ENCODE data around the gene NUDT17.

The NUDT17 gene

DNA sequence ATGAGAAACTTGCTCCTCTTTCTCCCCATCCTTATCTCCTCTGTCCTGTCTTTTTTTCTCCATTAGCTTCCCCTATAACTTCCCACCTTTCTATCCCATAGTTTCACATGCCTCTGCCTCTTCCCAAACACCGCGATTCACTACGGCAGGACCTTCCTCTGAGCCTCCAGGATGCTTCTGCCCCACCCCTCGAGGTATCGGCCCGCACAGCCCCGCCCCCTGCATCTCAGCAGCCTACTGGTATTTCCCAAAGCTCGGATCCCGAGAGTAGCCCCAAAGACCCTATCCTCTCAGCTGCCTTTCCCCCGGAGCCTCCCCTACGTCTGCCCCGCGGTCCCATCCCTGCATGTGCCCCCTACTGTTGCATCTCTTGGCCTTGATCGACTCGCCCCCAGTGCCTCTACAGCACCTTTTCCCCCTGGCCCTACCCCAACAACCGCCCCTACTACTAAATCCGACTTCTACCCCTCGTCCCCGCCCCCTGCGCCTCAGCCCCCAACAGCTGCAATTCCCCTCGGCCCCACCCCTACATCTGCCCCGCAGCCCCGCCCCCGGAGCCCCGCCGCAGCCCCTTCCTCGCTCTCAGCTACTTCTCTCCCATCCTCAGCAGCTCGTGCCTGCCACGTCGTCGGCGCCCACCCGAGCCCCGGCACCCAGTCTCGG is 12.9 kb downstream of the NUDT17 start:
- H3K9me3 ChIP-seq (ENCODE audit: control insufficient read depth, insufficient read depth, low read depth, low read length): no peaks in the 10 kb centered on the region
- peak overlapping the region; percentile 65; the same call in 1 of the 2 replicates for H3K27ac ChIP-seq (ENCODE audit: extremely low read depth, low read depth, low read length)
- H3K4me1 ChIP-seq (ENCODE audit: control insufficient read depth, insufficient read depth, low read length): no peaks in the 10 kb centered on the region
- ChIA-PET CTCF (interaction anchor here (0.8 to 9.6 kb wide), 8 partner anchors 12 to 174 kb away, joined by 3 to 190 read pairs (median 5); partner anchors contain the start of genes ITGA10 and NUDT17), POLR2A (interaction anchor here (0.6 to 4.6 kb wide), 25 partner anchors 11 to 577 kb away, joined by 3 to 127 read pairs (median 5); partner anchors contain the start of genes ANKRD34A, LIX1L, NUDT17 and POLR3C)
- peak overlapping the region; percentile 68 for H3K4me3 ChIP-seq (ENCODE audit: low read depth, low read length)
- H3K36me3 ChIP-seq (ENCODE audit: control insufficient read depth in 2 of 2, insufficient read depth in 1 of 2, low read length in 2 of 2): peaks cover 4 to 37% of the 10 kb centered on the region in 2 experiments
- no peak for TF ChIP-seq ZBTB11 (tag by site-specific recombination; conservative IDR thresholded peaks at IDR 0.05; ENCODE audit: low read depth)
- TF ChIP-seq TCF7L2 (IDR thresholded peaks at IDR 0.05; ENCODE audit: borderline replicate concordance, low read depth, low read length): no peak
- no peak for TF ChIP-seq KLF17 (tag by site-specific recombination; IDR thresholded peaks at IDR 0.05)
- no peak for TF ChIP-seq ZNF791 (tag by site-specific recombination; IDR thresholded peaks at IDR 0.05)
- no peak for TF ChIP-seq ZNF664 (tag by site-specific recombination; IDR thresholded peaks at IDR 0.05)
- peak; percentile 69 for TF ChIP-seq SETDB1 (IDR thresholded peaks at IDR 0.05; ENCODE audit: insufficient read length, low read length)
- TF ChIP-seq ZNF121 (tag by site-specific recombination; IDR thresholded peaks at IDR 0.05): no peak
- TF ChIP-seq ZNF501 (tag by site-specific recombination; IDR thresholded peaks at IDR 0.05): no peak
- TF ChIP-seq, protein P1, sequence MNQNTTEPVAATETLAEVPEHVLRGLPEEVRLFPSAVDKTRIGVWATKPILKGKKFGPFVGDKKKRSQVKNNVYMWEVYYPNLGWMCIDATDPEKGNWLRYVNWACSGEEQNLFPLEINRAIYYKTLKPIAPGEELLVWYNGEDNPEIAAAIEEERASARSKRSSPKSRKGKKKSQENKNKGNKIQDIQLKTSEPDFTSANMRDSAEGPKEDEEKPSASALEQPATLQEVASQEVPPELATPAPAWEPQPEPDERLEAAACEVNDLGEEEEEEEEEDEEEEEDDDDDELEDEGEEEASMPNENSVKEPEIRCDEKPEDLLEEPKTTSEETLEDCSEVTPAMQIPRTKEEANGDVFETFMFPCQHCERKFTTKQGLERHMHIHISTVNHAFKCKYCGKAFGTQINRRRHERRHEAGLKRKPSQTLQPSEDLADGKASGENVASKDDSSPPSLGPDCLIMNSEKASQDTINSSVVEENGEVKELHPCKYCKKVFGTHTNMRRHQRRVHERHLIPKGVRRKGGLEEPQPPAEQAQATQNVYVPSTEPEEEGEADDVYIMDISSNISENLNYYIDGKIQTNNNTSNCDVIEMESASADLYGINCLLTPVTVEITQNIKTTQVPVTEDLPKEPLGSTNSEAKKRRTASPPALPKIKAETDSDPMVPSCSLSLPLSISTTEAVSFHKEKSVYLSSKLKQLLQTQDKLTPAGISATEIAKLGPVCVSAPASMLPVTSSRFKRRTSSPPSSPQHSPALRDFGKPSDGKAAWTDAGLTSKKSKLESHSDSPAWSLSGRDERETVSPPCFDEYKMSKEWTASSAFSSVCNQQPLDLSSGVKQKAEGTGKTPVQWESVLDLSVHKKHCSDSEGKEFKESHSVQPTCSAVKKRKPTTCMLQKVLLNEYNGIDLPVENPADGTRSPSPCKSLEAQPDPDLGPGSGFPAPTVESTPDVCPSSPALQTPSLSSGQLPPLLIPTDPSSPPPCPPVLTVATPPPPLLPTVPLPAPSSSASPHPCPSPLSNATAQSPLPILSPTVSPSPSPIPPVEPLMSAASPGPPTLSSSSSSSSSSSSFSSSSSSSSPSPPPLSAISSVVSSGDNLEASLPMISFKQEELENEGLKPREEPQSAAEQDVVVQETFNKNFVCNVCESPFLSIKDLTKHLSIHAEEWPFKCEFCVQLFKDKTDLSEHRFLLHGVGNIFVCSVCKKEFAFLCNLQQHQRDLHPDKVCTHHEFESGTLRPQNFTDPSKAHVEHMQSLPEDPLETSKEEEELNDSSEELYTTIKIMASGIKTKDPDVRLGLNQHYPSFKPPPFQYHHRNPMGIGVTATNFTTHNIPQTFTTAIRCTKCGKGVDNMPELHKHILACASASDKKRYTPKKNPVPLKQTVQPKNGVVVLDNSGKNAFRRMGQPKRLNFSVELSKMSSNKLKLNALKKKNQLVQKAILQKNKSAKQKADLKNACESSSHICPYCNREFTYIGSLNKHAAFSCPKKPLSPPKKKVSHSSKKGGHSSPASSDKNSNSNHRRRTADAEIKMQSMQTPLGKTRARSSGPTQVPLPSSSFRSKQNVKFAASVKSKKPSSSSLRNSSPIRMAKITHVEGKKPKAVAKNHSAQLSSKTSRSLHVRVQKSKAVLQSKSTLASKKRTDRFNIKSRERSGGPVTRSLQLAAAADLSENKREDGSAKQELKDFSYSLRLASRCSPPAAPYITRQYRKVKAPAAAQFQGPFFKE (tag by site-specific recombination; IDR thresholded peaks at IDR 0.05; ENCODE audit: borderline replicate concordance): no peak
- no peak for TF ChIP-seq ZNF138 (tag by site-specific recombination; IDR thresholded peaks at IDR 0.05; ENCODE audit: borderline replicate concordance)
- TF ChIP-seq ZNF76 (tag by site-specific recombination; IDR thresholded peaks at IDR 0.05; ENCODE audit: borderline replicate concordance, low read depth): 0 out of 2 replicates have a peak, but pooled peaks have one; percentile 15
- TF ChIP-seq KLF9 (tag by site-specific recombination; IDR thresholded peaks at IDR 0.05; ENCODE audit: low read depth): peak; percentile 77
- 0 out of 2 replicates have a peak, but pooled peaks have one; percentile 28 for TF ChIP-seq SCRT2 (tag by site-specific recombination; IDR thresholded peaks at IDR 0.05)
- peak; percentile 17; the same call in 1 of the 2 replicates for TF ChIP-seq EGR2 (tag by site-specific recombination; IDR thresholded peaks at IDR 0.05; ENCODE audit: low read depth)
- no peak for TF ChIP-seq ZNF184 (tag by site-specific recombination; IDR thresholded peaks at IDR 0.05)
- no peak for TF ChIP-seq KLF7 (tag by site-specific recombination; IDR thresholded peaks at IDR 0.05; ENCODE audit: borderline replicate concordance)
- TF ChIP-seq ZSCAN4 (tag by site-specific recombination; IDR thresholded peaks at IDR 0.05): no peak
- no peak for TF ChIP-seq ZNF366 (tag by site-specific recombination; conservative IDR thresholded peaks at IDR 0.05)
- no peak for TF ChIP-seq ZNF549 (tag by site-specific recombination; IDR thresholded peaks at IDR 0.05)
- peak; percentile 81 for TF ChIP-seq ZNF140 (tag by site-specific recombination; IDR thresholded peaks at IDR 0.05)
- no peak for TF ChIP-seq WT1 (tag by site-specific recombination; IDR thresholded peaks at IDR 0.05)
- no peak for TF ChIP-seq ZNF571 (tag by site-specific recombination; IDR thresholded peaks at IDR 0.05)
